Esophagus mucosa (tissue), 1 donor: ENCODE data around the gene NOTCH1. TPM values are rescaled to one million over a fixed set of nuclear protein-coding genes. Genes with fewer than 3 reads are reported as not detected.
A peak's percentile ranks its signal among the peaks of the same experiment; 100 is the strongest.

Experiments
- ATAC-seq: fragments of 200-7000 bp; cut with Tn5 transposase; one replicate; pipeline ENCODE4 v1.9.1; 2020
- total RNA-seq: library from RNA; stranded (reverse); gene quantifications from one replicate; pipeline ENCODE4 v1.2.4, GENCODE V29; 2023
- donor health status: DM: yes; HTN: yes; CAD: no.

Gene NOTCH1
- total RNA-seq, 1 donor from 2014 or later: 30.6 TPM

DNA sequence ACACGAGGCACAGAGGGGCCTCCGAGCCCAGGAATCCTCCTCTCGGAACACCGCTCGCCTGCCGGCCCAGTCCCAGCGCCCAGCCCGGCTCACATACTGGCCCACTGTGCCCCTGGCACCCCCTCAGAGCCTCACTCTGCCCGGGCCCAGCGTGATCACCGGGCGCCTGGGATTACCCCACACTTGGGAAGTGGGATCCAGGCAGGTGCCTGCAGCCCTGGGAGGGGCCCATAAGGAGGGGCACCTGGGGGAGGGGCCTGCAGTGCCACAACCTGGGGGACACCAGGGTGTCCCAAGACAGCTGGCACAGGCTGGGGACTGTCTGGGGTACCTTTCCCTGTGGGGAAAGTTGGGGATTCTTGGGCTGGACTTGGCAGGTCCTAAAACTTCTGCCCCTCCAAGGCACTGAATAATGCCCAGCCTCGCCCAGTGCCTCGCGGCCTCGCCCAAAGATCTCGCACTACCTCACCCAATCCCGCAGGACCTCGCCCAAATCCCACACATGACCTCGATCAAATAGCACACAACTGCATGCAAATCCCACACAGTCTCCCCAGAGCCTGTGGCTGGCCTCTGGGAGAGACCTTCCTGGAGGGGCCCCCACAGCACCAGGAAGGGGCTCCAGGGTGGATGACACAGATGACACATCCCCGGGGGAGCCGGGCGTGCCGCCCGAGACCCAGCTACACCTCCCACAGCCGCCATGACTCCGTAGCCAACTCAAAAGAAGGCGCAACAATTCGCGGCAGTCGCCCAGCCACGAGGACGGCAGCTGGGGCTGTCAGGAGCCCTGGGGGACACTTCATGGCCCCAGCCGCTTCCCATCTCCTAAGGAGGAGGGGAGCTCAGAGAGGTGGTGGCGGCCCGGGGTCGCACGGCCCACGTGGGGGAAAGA, 13.7 kb downstream of the NOTCH1 start:
- ATAC-seq: peak; percentile 13

GRCh38 chr9:136531186-136531903, 14.5 kb downstream of the NOTCH1 start:
- no peak for ATAC-seq

DNA sequence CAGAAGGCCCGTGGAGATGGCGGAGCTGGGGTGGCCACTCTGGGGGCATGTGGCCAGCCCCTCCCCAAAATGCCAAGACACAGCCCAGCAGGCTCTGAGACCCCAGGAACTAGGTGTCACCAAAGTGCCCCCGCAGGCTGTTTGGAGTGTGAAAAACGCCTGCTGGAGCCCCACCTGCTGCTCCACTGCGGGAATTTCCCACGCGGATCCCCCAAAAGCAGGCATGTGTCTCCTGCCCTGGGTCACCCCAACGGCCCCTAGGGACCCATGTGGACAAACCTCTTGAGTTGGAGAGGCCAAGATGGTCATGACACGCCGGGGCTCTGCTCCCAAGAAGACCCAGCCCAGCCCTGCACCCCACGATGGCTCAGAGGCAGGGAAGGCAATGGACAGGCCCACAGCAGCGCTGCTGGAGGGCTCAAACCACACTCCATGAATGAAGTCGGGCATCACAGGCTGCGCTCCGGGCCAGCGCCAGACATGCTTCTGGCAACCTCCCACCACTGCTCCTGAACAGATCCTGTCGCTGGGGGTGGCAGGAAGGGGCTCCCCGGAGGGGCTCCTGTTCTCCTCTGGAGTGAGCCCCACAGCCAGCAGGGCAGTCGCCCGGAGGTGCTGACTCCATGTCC, 15.3 kb downstream of the NOTCH1 start:
- no peak for ATAC-seq

- no peak for ATAC-seq
Observed at GRCh38 chr9:136529516-136530460, 16.1 kb downstream of the NOTCH1 start.

GRCh38 chr9:136528716-136529341, 17.0 kb downstream of the NOTCH1 start:
- ATAC-seq: no peak

- ATAC-seq: peak; percentile 4
Observed at GRCh38 chr9:136527721-136528710, 17.8 kb downstream of the NOTCH1 start.

DNA sequence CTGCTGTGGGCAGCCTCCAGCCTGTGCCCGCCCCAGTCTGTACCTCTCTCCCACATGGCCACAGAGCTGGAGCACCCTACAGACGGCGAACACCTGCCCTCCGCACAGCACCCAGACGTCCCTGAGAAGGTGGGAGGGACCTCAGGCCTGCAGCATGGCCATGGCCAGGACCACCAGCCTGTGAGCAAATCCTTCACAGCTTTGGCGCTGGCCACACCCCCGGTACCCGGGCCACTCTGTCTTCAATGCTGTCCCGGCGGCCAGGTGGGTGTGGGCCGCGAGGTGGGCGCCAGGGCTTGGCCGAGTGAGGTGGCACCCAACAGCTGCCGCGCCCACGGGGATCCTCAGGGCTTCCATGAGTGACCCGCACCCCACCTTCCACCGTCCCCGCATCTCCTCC, 18.7 kb downstream of the NOTCH1 start:
- no peak for ATAC-seq

DNA sequence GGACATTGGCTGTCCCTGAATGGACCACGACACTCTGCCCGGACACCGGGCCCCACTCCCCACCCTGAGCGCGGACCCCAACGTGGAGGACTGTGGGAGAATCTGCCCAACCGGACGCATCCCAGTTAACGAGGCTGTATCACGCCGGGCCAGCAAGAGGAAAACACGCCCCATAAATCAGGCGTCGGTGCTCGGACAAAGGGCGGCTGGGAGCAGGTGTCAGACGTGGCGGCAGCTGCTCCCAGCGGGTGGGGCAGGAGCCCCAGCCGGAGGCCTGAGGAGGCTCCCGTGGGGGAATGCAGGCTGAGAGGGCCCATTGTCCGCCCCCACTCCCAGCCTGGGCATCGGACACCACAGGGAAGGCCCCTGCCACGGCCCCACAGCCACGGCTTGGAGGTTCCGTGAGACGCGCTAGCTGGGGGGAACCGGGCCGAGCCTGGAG, 19.2 kb downstream of the NOTCH1 start:
- ATAC-seq: no peak

- no peak for ATAC-seq
Observed at GRCh38 chr9:136525841-136526499, 19.9 kb downstream of the NOTCH1 start.

GRCh38 chr9:136525207-136525606, 20.6 kb downstream of the NOTCH1 start:
- no peak for ATAC-seq

DNA sequence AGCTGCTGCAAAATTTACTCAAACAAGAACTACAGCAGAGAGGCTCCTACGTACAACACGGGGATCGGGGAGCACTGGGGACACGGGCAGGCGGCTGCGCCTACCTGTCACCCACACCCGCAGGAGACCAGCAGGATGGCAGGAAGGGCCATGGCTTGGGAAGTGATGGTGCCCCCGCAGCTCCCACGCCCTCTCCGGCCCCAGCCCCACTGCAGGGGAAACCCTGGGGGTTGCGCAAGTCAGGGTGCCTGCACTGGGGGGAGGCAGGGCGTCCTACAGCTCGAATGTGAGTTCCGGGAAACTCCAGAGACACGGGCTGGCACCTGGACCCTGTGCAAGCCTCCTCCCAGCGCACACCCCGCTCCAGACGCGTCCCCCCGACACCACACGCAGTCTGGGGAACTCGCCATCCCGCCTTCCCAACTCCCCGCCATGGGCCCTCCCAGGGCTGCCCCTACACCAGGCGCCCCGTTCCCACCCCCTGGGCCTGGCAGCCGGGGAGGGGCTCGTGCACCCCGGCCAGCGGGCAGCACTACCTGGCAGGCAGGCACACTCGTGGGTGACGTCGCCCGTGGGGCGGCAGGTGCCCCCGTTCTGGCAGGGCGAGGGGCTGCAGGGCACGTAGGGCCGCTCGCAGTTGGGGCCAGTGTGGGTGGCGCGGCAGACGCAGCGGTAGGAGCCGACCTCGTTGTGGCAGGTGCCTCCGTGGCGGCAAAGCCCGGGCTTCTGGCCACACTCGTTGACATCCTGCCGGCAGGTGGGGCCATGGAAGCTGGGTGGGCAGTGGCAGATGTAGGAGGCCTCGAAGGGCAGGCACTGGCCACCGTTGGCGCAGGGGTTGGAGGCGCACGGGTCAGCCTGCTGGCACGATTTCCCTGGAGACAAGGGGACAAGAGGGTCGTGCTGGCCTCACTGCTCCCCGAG, 23.3 kb downstream of the NOTCH1 start:
- no peak for ATAC-seq

- no peak for ATAC-seq
Observed at GRCh38 chr9:136521537-136521936, 24.3 kb downstream of the NOTCH1 start.

- no peak for ATAC-seq
Observed at GRCh38 chr9:136520053-136520540, 25.8 kb downstream of the NOTCH1 start.

- no peak for ATAC-seq
Observed at GRCh38 chr9:136519263-136520052, 26.4 kb downstream of the NOTCH1 start.

DNA sequence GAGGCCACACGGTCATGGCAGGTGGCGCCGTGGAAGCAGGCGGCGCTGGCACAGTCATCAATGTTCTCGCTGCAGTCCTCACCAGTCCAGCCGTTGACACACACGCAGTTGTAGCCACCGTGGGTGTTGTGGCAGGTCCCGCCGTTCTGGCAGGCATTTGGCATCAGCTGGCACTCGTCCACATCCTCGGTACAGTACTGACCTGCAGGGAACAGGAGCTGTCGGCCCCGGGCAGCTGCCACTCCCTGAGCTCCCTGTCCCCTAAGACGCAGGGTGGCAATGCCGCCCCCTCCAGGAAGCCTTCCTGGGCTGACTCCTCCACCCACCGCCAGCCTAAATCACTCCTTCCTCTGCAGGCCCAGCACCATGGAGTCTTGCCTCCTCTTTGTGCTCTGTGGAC, 27.2 kb downstream of the NOTCH1 start:
- no peak for ATAC-seq

GRCh38 chr9:136517950-136518349, 27.9 kb downstream of the NOTCH1 start:
- no peak for ATAC-seq

DNA sequence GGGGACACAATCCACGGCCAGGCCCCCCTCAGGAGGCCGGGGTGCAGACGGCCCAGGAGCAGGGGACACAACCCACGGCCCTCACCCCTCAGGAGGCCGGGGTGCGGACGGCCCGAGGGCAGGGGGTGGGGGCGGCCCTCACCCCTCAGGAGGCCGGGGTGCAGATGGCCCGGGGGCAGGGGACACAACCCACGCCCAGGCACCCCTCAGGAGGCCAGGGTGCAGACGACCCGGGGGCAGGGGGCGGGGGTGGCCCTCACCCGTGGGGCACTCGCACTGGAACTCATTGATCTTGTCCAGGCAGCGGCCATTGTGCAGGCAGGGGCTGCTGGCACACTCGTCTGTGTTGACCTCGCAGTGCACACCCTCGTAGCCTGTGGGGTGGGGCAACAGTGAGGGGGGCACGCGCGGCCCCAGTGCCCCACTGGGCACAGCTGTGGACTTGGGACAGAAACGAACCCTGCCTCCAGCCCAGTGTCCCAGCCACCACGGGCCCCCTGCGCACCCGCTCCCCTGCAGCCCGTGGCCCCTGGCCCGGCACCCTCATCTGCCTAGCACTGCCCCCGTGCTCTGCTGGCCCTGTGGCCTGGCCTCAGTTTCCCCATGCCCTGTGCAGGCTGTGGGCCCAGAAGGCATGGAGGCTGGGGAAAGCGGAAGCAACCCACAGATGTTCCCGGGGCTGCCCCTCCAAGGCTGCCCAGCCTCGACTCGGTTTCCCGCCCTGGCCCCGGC, 28.7 kb downstream of the NOTCH1 start:
- ATAC-seq: no peak
